Panc1 (cell line): ENCODE results near the gene OR1J2. TPM values are rescaled to one million over a fixed set of nuclear protein-coding genes. Genes with fewer than 3 reads are reported as not detected.

ENCODE experiments used
- ATAC-seq: fragments of 200-7000 bp; cut with Tn5 transposase; 2 replicates; pipeline ENCODE4 v1.9.1; 2020; ENCODE audit warnings: mild to moderate bottlenecking, moderate library complexity
- BruUV-seq: library from RNA; stranded (reverse); fragments of 400-500 nt; replicated peaks from 2 replicates; lab custom pipeline; 2021; lab: Mats Ljungman, UMichigan
- CTCF ChIA-PET: fragments of 300-600 bp; sonication (Branson Sonifier 250); formaldehyde crosslinking; loops from one replicate; lab custom pipeline; 2022; ENCODE audit warnings: antibody characterized with exemption; lab: Charles Lee
- POLR2A ChIA-PET: fragments of 300-600 bp; sonication (Branson Sonifier 250); formaldehyde crosslinking; loops from one replicate; lab custom pipeline; 2022; ENCODE audit warnings: antibody characterized with exemption; lab: Charles Lee
- DNase-seq: peaks from one replicate; pipeline ENCODE4 v3.0.0-alpha.2; 2010; ENCODE audit warnings: low read depth, low spot score
- H3K27ac ChIP-seq: 2 replicates; pipeline ENCODE4 v1.5.1; 2011; ENCODE audit warnings: mild to moderate bottlenecking, low read length, inconsistent platforms
- H3K27me3 ChIP-seq: fragments of 200-500 bp; sonication (Bioruptor generic); 2 replicates; pipeline ENCODE4 v1.6.0; 2014; ENCODE audit warnings: low read length, inconsistent platforms; ENCODE audit not compliant: control insufficient read depth, insufficient read depth
- H3K36me3 ChIP-seq: fragments of 200-500 bp; sonication (Bioruptor generic); 2 replicates; pipeline ENCODE4 v1.5.1; 2014; ENCODE audit warnings: inconsistent platforms, mild to moderate bottlenecking, low read length, moderate library complexity; ENCODE audit not compliant: control insufficient read depth, insufficient read depth
- H3K4me1 ChIP-seq: 2 replicates; pipeline ENCODE4 v1.5.1; 2011; ENCODE audit warnings: inconsistent platforms, mild to moderate bottlenecking, low read length, moderate library complexity; ENCODE audit not compliant: control insufficient read depth, insufficient read depth
- H3K4me3 ChIP-seq, 2 experiments: 2 replicates each; pipeline ENCODE4 v1.5.1; 2011 to 2012; ENCODE audit warnings: low read depth in 2 of 2, low read length in 2 of 2, mild to moderate bottlenecking in 2 of 2, inconsistent platforms in 1 of 2, moderate library complexity in 1 of 2
- H3K9me3 ChIP-seq: fragments of 200-500 bp; sonication (Bioruptor generic); 2 replicates; pipeline ENCODE4 v1.5.1; 2014; ENCODE audit warnings: low read depth, mild to moderate bottlenecking, inconsistent platforms, low read length, moderate library complexity; ENCODE audit not compliant: control insufficient read depth, insufficient read depth
- CTCF ChIP-seq: fragments of 450-650 bp; IDR thresholded peaks from 2 replicates; pipeline ENCODE4 v1.5.1; 2017; ENCODE audit warnings: mild to moderate bottlenecking
- POLR2AphosphoS5 ChIP-seq: IDR thresholded peaks from 2 replicates; pipeline ENCODE4 v1.6.1; 2012; ENCODE audit warnings: mild to moderate bottlenecking, low read depth, low read length, moderate library complexity
- REST ChIP-seq, 2 experiments: IDR thresholded peaks; 2 replicates each; pipeline ENCODE4 v1.6.1; 2011 to 2012; ENCODE audit warnings: low read depth in 2 of 2, control low read depth in 1 of 2, low read length in 1 of 2, mild to moderate bottlenecking in 1 of 2, moderate library complexity in 1 of 2; ENCODE audit not compliant: insufficient read depth in 1 of 2
- SIN3A ChIP-seq: IDR thresholded peaks from 2 replicates; pipeline ENCODE4 v1.6.1; 2012; ENCODE audit warnings: low read depth, mild to moderate bottlenecking, low read length, moderate library complexity, borderline replicate concordance; ENCODE audit not compliant: insufficient read depth
- TCF7L2 ChIP-seq: IDR thresholded peaks from 2 replicates; pipeline ENCODE4 v1.6.1; 2011; ENCODE audit warnings: mild to moderate bottlenecking, low read depth, low read length, inconsistent platforms
- in situ Hi-C: cut with HindIII; loops from 2 replicates; pipeline ENCODE4 v1.10.0; 2016; ENCODE audit warnings: low sequenced_read_pairs, low pct_unique_long_range_greater_than_20kb
- intact Hi-C: fragments of 100-400 bp; cut with micrococcal nuclease; formaldehyde crosslinking; loops from one replicate; pipeline ENCODE4 v1.10.0; 2022; ENCODE audit not compliant: unreplicated experiment
- total RNA-seq: library from RNA; stranded (reverse); gene quantifications from one replicate; pipeline ENCODE4 v1.2.1, GENCODE V29; 2021; ENCODE audit not compliant: unreplicated experiment

OR1J2 gene
- total RNA-seq, 1 experiment from 2014 or later: not detected

- POLR2A ChIA-PET: no interaction called here
- Histone ChIP-seq H3K36me3 (no peaks in the 10 kb centered on the region), H3K27ac (no peak overlapping the region), H3K9me3 (no peaks in the 10 kb centered on the region), H3K27me3 (no peaks in the 10 kb centered on the region; the same call in 1 of the 2 replicates), H3K4me3 (no peak overlapping the region), H3K4me1 (no peaks in the 10 kb centered on the region)
- TF ChIP-seq TCF7L2: no peak
- TF ChIP-seq REST (IDR thresholded peaks at IDR 0.05; ENCODE audit: insufficient read depth in 1 of 2, low read depth in 2 of 2, low read length in 1 of 2): no peak
- no peak for TF ChIP-seq CTCF
- no peak for TF ChIP-seq POLR2AphosphoS5
- no peak for TF ChIP-seq SIN3A
- no TSS peak for BruUV-seq
- DNase-seq: no peak
- in situ Hi-C loops (no loop called here), intact Hi-C loops (no loop called here)
- CTCF ChIA-PET: no interaction called here
- no peak for ATAC-seq
These were observed 44.1 kb upstream of the OR1J2 start for GRCh38 chr9:122466456-122466855.

GRCh38 chr9:122468735-122469134, 41.9 kb upstream of the OR1J2 start:
- H3K4me3 ChIP-seq: no peak overlapping the region
- no peak overlapping the region for H3K27ac ChIP-seq
- peaks cover 1% of the 10 kb centered on the region; the same call in 1 of the 2 replicates for H3K27me3 ChIP-seq
- no peaks in the 10 kb centered on the region for H3K36me3 ChIP-seq
- intact Hi-C loops: no loop called here
- DNase-seq (no peak), ATAC-seq (no peak)
- BruUV-seq: no TSS peak
- H3K9me3 ChIP-seq: no peaks in the 10 kb centered on the region
- POLR2A ChIA-PET: no interaction called here
- TF ChIP-seq TCF7L2 (no peak), POLR2AphosphoS5 (no peak)
- CTCF ChIA-PET: no interaction called here
- no peaks in the 10 kb centered on the region for H3K4me1 ChIP-seq
- in situ Hi-C loops: no loop called here

- in situ Hi-C loops: no loop called here
- TF ChIP-seq REST (IDR thresholded peaks at IDR 0.05; ENCODE audit: insufficient read depth in 1 of 2, low read depth in 2 of 2, low read length in 1 of 2) (no peak), SIN3A (no peak), POLR2AphosphoS5 (no peak), TCF7L2 (no peak), CTCF (no peak)
These were observed 36.0 kb upstream of the OR1J2 start for GRCh38 chr9:122474561-122474960.

More at GRCh38 chr9:122474561-122474960, 36.0 kb upstream of the OR1J2 start:
- Histone ChIP-seq H3K9me3 (no peaks in the 10 kb centered on the region), H3K27me3 (peaks cover 5% of the 10 kb centered on the region; the same call in 1 of the 2 replicates), H3K4me1 (no peaks in the 10 kb centered on the region), H3K4me3 (no peak overlapping the region), H3K27ac (no peak overlapping the region), H3K36me3 (no peaks in the 10 kb centered on the region)
- ChIA-PET CTCF (no interaction called here), POLR2A (no interaction called here)
- DNase-seq (no peak), ATAC-seq (no peak)
- no TSS peak for BruUV-seq
- intact Hi-C loops: no loop called here
